ENCODE measurements around the gene EIF4H.
"Not testable (repeated sequence)": the region's sequence is repeated elsewhere in the genome, so short reads cannot be mapped to it uniquely, and the experiment has no call there.

The EIF4H gene

GRCh38 chr7:74191231-74191630 lies 17.1 kb downstream of the EIF4H start:
- Histone ChIP-seq H3K4me2 (ENCODE audit: low read length) (no peak overlapping the region), H3K27me3 (ENCODE audit: control insufficient read depth, insufficient read depth, low read length) (no peaks in the 10 kb centered on the region), H3K9me3 (replicated peaks; ENCODE audit: low read length) (no peaks in the 10 kb centered on the region), H3K4me1 (ENCODE audit: control insufficient read depth, insufficient read depth, low read length) (peaks cover 22% of the 10 kb centered on the region), H3K4me3 (ENCODE audit: low read length) (no peak overlapping the region), H3K36me3 (ENCODE audit: insufficient read depth, low read length) (peaks cover 84% of the 10 kb centered on the region), H3K9ac (ENCODE audit: low read depth, low read length) (no peak overlapping the region)

GRCh38 chr7:74193054-74193453 lies 18.9 kb downstream of the EIF4H start:
- no peaks in the 10 kb centered on the region for H3K9me3 ChIP-seq (replicated peaks; ENCODE audit: low read length)
- peaks cover 9% of the 10 kb centered on the region for H3K4me1 ChIP-seq (ENCODE audit: control insufficient read depth, insufficient read depth, low read length)
- no peak overlapping the region for H3K4me2 ChIP-seq (ENCODE audit: low read length)
- H3K4me3 ChIP-seq (ENCODE audit: low read length): no peak overlapping the region
- no peaks in the 10 kb centered on the region for H3K27me3 ChIP-seq (ENCODE audit: control insufficient read depth, insufficient read depth, low read length)
- H3K9ac ChIP-seq (ENCODE audit: low read depth, low read length): no peak overlapping the region
- peaks cover 83% of the 10 kb centered on the region for H3K36me3 ChIP-seq (ENCODE audit: insufficient read depth, low read length)

DNA sequence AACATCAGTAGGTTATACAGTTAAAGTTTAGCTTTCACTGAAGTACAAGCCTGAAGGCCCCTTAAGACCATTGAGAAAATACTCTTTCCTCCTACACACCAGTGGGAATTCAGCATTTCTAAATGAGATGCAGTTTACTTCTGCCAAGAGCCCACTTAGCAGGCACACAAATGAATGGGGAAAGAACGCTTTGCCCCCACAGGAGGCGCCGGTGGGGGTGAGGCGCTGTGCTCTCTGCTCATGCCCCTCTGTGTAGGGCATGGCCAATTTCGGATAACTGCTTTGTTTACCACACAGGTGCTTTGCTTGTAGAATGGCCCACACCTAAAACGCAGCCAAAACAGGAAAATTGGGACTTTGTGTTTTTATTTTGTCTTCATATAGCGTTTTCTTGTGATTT lies 19.8 kb downstream of the EIF4H start:
- no peak overlapping the region for H3K4me2 ChIP-seq (ENCODE audit: low read length)
- H3K4me1 ChIP-seq (ENCODE audit: control insufficient read depth, insufficient read depth, low read length): peaks cover under 1% of the 10 kb centered on the region
- no peak overlapping the region for H3K4me3 ChIP-seq (ENCODE audit: low read length)
- no peaks in the 10 kb centered on the region for H3K27me3 ChIP-seq (ENCODE audit: control insufficient read depth, insufficient read depth, low read length)
- no peaks in the 10 kb centered on the region for H3K9me3 ChIP-seq (replicated peaks; ENCODE audit: low read length)
- H3K9ac ChIP-seq (ENCODE audit: low read depth, low read length): no peak overlapping the region
- peaks cover 77% of the 10 kb centered on the region for H3K36me3 ChIP-seq (ENCODE audit: insufficient read depth, low read length)

DNA sequence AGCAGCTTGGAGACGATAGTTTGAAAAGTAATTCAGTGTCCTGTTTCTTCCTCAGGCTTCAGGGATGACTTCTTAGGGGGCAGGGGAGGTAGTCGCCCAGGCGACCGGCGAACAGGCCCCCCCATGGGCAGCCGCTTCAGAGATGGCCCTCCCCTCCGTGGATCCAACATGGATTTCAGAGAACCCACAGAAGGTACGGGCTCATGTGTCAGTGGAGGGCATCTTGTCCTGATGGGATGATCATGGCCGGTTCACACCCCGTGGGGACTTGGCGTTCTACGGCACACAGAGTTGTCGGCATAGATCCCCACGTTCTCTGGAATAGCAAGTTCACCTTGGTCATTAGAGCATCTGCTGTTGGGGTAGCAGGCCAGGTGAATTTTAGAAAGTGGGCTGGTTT lies 20.5 kb downstream of the EIF4H start:
- H3K4me2 ChIP-seq (ENCODE audit: low read length): no peak overlapping the region
- no peaks in the 10 kb centered on the region for H3K27me3 ChIP-seq (ENCODE audit: control insufficient read depth, insufficient read depth, low read length)
- no peaks in the 10 kb centered on the region for H3K9me3 ChIP-seq (replicated peaks; ENCODE audit: low read length)
- no peak overlapping the region for H3K9ac ChIP-seq (ENCODE audit: low read depth, low read length)
- no peak overlapping the region for H3K4me3 ChIP-seq (ENCODE audit: low read length)
- H3K36me3 ChIP-seq (ENCODE audit: insufficient read depth, low read length): peaks cover 71% of the 10 kb centered on the region
- H3K4me1 ChIP-seq (ENCODE audit: control insufficient read depth, insufficient read depth, low read length): peaks cover 4% of the 10 kb centered on the region

DNA sequence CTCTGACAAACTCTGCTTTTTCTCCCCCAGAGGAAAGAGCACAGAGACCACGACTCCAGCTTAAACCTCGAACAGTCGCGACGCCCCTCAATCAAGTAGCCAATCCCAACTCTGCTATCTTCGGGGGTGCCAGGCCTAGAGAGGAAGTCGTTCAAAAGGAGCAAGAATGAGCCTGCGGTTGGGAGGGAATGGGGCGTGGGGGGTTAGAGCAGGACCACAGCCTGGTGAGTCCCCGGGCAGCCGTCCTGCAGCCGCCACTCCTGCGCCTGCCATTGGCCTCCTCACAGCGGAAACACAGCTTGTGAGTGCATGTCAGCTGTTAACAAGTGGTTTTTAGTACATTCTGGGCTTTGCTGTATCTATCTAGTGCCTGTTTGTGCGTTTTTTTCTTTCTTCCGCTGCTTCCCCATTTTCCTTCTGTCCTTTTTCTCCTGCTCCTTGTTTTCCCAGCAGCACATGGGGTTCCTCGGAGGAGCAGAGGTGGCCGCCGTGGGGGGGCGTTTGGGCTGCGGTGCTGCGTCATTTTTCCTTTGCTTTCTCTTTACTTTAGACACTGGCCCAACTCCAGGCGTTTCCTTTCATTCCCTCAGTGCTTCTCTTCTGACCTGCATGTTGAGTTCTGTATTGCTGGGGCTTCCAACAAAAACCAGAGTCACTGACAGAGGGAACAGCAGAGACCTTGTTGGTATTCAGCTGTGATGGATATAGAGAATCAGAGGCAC lies 21.1 kb downstream of the EIF4H start:
- not testable (repeated sequence) for H3K4me3 ChIP-seq (ENCODE audit: low read length); H3K4me1 ChIP-seq (ENCODE audit: control insufficient read depth, insufficient read depth, low read length); H3K4me2 ChIP-seq (ENCODE audit: low read length); H3K27me3 ChIP-seq (ENCODE audit: control insufficient read depth, insufficient read depth, low read length); H3K9ac ChIP-seq (ENCODE audit: low read depth, low read length); H3K9me3 ChIP-seq (replicated peaks; ENCODE audit: low read length)
- H3K36me3 ChIP-seq (ENCODE audit: insufficient read depth, low read length): peaks cover 65% of the 10 kb centered on the region

DNA sequence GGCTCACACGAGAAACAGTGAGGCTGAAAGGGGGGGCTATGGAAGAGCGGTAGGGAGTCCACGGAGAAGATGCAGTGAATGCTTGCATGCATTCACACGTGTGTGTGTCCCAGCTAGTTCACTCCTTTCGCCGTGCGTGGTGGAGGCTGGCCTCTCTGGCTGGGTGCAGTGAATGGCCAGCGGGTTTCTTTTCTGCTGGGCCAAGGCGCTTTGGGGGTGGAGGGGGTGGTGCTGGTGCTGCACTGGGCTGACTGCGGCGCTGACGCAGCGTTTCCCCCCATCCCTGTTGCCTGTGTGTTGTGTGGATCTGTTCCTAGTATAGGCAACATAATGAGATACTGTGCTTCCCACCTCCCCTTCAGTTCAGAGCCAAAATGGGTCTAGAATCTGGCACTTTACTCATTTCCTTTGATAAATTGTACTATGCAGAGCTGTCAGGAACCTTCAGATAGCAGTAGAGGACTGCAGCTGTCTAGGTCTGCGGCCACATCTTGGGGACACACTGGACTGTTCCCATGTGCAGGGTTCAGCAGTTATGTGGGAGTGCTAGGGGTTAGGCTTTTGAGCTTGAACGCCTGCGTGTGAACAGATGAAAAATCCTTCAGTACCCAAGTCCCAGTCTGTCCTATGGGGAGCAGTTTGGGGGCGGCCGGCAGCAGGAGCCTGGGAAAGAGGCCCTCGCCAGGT lies 22.0 kb downstream of the EIF4H start:
- not testable (repeated sequence) for H3K27me3 ChIP-seq (ENCODE audit: control insufficient read depth, insufficient read depth, low read length); H3K9me3 ChIP-seq (replicated peaks; ENCODE audit: low read length); H3K9ac ChIP-seq (ENCODE audit: low read depth, low read length); H3K4me3 ChIP-seq (ENCODE audit: low read length); H3K4me1 ChIP-seq (ENCODE audit: control insufficient read depth, insufficient read depth, low read length); H3K4me2 ChIP-seq (ENCODE audit: low read length)
- peaks cover 57% of the 10 kb centered on the region for H3K36me3 ChIP-seq (ENCODE audit: insufficient read depth, low read length)

DNA sequence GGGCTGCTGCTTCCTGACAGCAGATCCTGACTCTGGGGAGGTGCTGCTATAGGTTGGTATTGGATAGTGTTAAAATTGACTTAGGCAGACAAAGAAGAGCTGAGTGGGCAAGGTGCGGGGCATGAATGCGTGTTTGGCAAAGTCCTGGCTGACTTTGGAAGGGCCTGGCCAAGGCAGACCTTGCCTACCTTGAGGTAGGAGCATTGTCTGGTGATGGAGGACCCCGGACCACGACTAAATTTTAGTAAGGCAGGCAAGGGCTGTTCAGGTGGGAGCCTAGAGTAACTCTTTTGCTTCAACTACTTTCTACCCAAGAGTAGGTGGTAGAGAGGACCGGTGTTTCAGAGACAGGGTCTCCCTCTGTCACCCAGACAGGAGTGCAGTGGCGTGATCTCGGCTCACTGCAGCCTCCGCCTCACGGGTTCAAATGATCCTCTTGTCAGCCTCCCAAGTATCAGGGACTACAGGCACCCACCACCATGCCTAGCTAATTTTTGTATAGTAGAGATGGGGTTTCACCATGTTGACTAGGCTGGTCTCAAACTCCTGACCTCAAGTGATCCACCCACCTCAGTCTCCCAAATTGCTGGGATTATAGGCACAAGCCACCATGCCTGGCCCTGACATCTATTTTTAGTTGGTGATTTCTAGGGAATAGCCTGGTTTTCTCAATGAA lies 23.4 kb downstream of the EIF4H start:
- H3K4me1 ChIP-seq (ENCODE audit: control insufficient read depth, insufficient read depth, low read length): peaks cover 6% of the 10 kb centered on the region
- H3K4me3 ChIP-seq (ENCODE audit: low read length): no peak overlapping the region
- no peak overlapping the region for H3K4me2 ChIP-seq (ENCODE audit: low read length)
- H3K9me3 ChIP-seq (replicated peaks; ENCODE audit: low read length): no peaks in the 10 kb centered on the region
- peaks cover 45% of the 10 kb centered on the region for H3K36me3 ChIP-seq (ENCODE audit: insufficient read depth, low read length)
- no peak overlapping the region for H3K9ac ChIP-seq (ENCODE audit: low read depth, low read length)
- H3K27me3 ChIP-seq (ENCODE audit: control insufficient read depth, insufficient read depth, low read length): no peaks in the 10 kb centered on the region

- Histone ChIP-seq H3K9me3 (replicated peaks; ENCODE audit: low read length) (no peaks in the 10 kb centered on the region), H3K9ac (ENCODE audit: low read depth, low read length) (no peak overlapping the region)
These were observed 25.6 kb downstream of the EIF4H start for GRCh38 chr7:74199551-74200355.

GRCh38 chr7:74202841-74203556 lies 28.8 kb downstream of the EIF4H start:
- Histone ChIP-seq H3K27me3 (ENCODE audit: control insufficient read depth, insufficient read depth, low read length) (no peaks in the 10 kb centered on the region), H3K9ac (ENCODE audit: low read depth, low read length) (no peak overlapping the region), H3K4me3 (ENCODE audit: low read length) (no peak overlapping the region), H3K9me3 (replicated peaks; ENCODE audit: low read length) (no peaks in the 10 kb centered on the region), H3K4me2 (ENCODE audit: low read length) (peak overlapping the region; percentile 12), H3K4me1 (ENCODE audit: control insufficient read depth, insufficient read depth, low read length) (peaks cover 6% of the 10 kb centered on the region), H3K36me3 (ENCODE audit: insufficient read depth, low read length) (peaks cover 4% of the 10 kb centered on the region)

More at GRCh38 chr7:74199551-74200355, 25.6 kb downstream of the EIF4H start:
- Histone ChIP-seq H3K4me1 (ENCODE audit: control insufficient read depth, insufficient read depth, low read length) (peaks cover 6% of the 10 kb centered on the region), H3K4me3 (ENCODE audit: low read length) (no peak overlapping the region), H3K27me3 (ENCODE audit: control insufficient read depth, insufficient read depth, low read length) (no peaks in the 10 kb centered on the region), H3K36me3 (ENCODE audit: insufficient read depth, low read length) (peaks cover 25% of the 10 kb centered on the region), H3K4me2 (ENCODE audit: low read length) (no peak overlapping the region)

DNA sequence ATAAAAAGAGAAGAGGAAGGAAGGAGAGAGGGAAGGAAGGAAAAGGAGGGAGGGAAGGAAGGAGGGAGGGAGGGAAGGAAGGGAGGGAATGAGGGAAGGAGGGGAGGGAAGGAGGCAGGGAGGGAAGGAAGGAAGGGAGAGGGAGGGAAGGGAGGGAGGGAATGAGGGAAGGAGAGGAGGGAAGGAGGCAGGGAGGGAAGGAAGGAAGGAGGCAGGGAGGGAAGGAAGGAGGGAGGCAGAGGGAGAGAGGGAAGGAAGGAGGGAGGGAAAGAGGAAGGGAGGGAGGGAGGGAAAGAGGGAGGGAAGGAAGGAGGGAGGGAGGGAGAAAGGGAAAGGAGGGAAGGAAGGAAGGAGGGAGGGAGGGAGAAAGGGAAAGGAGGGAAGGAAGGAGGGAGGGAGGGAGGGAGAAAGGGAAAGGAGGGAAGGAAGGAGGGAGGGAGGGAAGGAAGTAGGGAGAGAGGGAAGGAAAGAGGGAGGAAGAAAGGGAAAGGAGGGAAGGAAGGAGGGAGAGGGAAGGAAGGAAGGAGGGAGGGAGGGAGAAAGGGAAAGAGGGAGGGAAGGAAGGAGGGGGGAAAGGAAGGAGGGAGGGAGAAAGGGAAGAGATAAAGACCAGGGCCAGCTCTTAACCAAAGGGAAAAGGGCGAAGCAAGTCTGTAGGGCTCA lies 29.9 kb downstream of the EIF4H start:
- Histone ChIP-seq H3K36me3 (ENCODE audit: insufficient read depth, low read length) (no peaks in the 10 kb centered on the region), H3K27me3 (ENCODE audit: control insufficient read depth, insufficient read depth, low read length) (no peaks in the 10 kb centered on the region), H3K4me3 (ENCODE audit: low read length) (no peak overlapping the region), H3K9me3 (replicated peaks; ENCODE audit: low read length) (no peaks in the 10 kb centered on the region), H3K4me1 (ENCODE audit: control insufficient read depth, insufficient read depth, low read length) (peaks cover 7% of the 10 kb centered on the region), H3K9ac (ENCODE audit: low read depth, low read length) (no peak overlapping the region), H3K4me2 (ENCODE audit: low read length) (no peak overlapping the region)
